HG03025 (cell line): ENCODE data around the gene CTDP1.
A peak's percentile ranks its signal among the peaks of the same experiment; 100 is the strongest.

Source experiments
- ATAC-seq: cut with Tn5 transposase; IDR thresholded peaks from one replicate; pipeline ENCODE4 v1.9.1; 2021; ENCODE audit warnings: mild to moderate bottlenecking, moderate library complexity; ENCODE audit not compliant: unreplicated experiment, low FRiP score

The CTDP1 gene

GRCh38 chr18:79679552-79680099 is at the start of gene CTDP1:
Gene CTDP1 (plus strand): TSS chr18:79679803. CDS start chr18:79679948, 145 bp downstream.
- ATAC-seq: peak; percentile 64

GRCh38 chr18:79630281-79631095 is 49.1 kb upstream of the CTDP1 start:
- ATAC-seq: no peak

- no peak for ATAC-seq
Observed at GRCh38 chr18:79631096-79631507, 48.5 kb upstream of the CTDP1 start.

GRCh38 chr18:79631761-79632446 is 47.7 kb upstream of the CTDP1 start:
- no peak for ATAC-seq

- no peak for ATAC-seq
Observed at GRCh38 chr18:79632765-79633164, 46.8 kb upstream of the CTDP1 start.

GRCh38 chr18:79634186-79634585 is 45.4 kb upstream of the CTDP1 start:
- no peak for ATAC-seq

GRCh38 chr18:79634593-79635426 is 44.8 kb upstream of the CTDP1 start:
- ATAC-seq: no peak

GRCh38 chr18:79635427-79635726 is 44.2 kb upstream of the CTDP1 start:
- no peak for ATAC-seq

- ATAC-seq: no peak
Observed at GRCh38 chr18:79637181-79637920, 42.3 kb upstream of the CTDP1 start.

GRCh38 chr18:79637921-79638909 is 41.4 kb upstream of the CTDP1 start:
- no peak for ATAC-seq

GRCh38 chr18:79639072-79639829 is 40.4 kb upstream of the CTDP1 start:
- no peak for ATAC-seq

GRCh38 chr18:79640064-79640672 is 39.4 kb upstream of the CTDP1 start:
- ATAC-seq: no peak

- no peak for ATAC-seq
Observed at GRCh38 chr18:79640875-79641274, 38.7 kb upstream of the CTDP1 start.

GRCh38 chr18:79641722-79642497 is 37.7 kb upstream of the CTDP1 start:
- ATAC-seq: no peak

GRCh38 chr18:79642626-79643025 is 37.0 kb upstream of the CTDP1 start:
- no peak for ATAC-seq

GRCh38 chr18:79643054-79643984 is 36.3 kb upstream of the CTDP1 start:
- ATAC-seq: no peak
